ENCODE measurements around the gene MAGEA6.
"Not testable (repeated sequence)": the region's sequence is repeated elsewhere in the genome, so short reads cannot be mapped to it uniquely, and the experiment has no call there.

The MAGEA6 gene

GRCh38 chrX:152738560-152738959 is 30.9 kb downstream of the MAGEA6 start:
- H3K4me3 ChIP-seq (ENCODE audit: low read depth, low read length) = no peak overlapping the region
- in situ Hi-C loops (cut with HindIII; ENCODE audit: low pct_ligation_motif_present, low sequenced_read_pairs) = no loop called here
- H3K27ac ChIP-seq = no peak overlapping the region
- no peaks in the 10 kb centered on the region for H3K36me3 ChIP-seq (replicated peaks)
- DNase-seq = no peak
- TF ChIP-seq CTCF (IDR thresholded peaks at IDR 0.05; ENCODE audit: low read depth, low read length, missing control alignments) = no peak
- no peaks in the 10 kb centered on the region for H3K27me3 ChIP-seq (replicated peaks)

- DNase-seq; H3K36me3 ChIP-seq (replicated peaks); H3K27ac ChIP-seq; H3K4me3 ChIP-seq (ENCODE audit: low read depth, low read length); H3K27me3 ChIP-seq (replicated peaks); in situ Hi-C loops (cut with HindIII; ENCODE audit: low pct_ligation_motif_present, low sequenced_read_pairs): not testable (repeated sequence)
Measured at GRCh38 chrX:152736528-152736927, 33.0 kb downstream of the MAGEA6 start.

GRCh38 chrX:152735860-152736511 is 33.5 kb downstream of the MAGEA6 start:
- in situ Hi-C loops (cut with HindIII; ENCODE audit: low pct_ligation_motif_present, low sequenced_read_pairs) = no loop called here
- no peak overlapping the region for H3K4me3 ChIP-seq (ENCODE audit: low read depth, low read length)
- no peak for TF ChIP-seq CTCF (IDR thresholded peaks at IDR 0.05; ENCODE audit: low read depth, low read length, missing control alignments)
- no peak for DNase-seq
- H3K27ac ChIP-seq = no peak overlapping the region
- no peaks in the 10 kb centered on the region for H3K36me3 ChIP-seq (replicated peaks)
- no peaks in the 10 kb centered on the region for H3K27me3 ChIP-seq (replicated peaks)

- H3K4me3 ChIP-seq (ENCODE audit: low read depth, low read length) = no peak overlapping the region
- no peak for DNase-seq
- in situ Hi-C loops (cut with HindIII; ENCODE audit: low pct_ligation_motif_present, low sequenced_read_pairs) = no loop called here
- H3K27ac ChIP-seq = no peak overlapping the region
- no peaks in the 10 kb centered on the region for H3K27me3 ChIP-seq (replicated peaks)
- TF ChIP-seq CTCF (IDR thresholded peaks at IDR 0.05; ENCODE audit: low read depth, low read length, missing control alignments) = no peak
- H3K36me3 ChIP-seq (replicated peaks) = no peaks in the 10 kb centered on the region
Measured at GRCh38 chrX:152735101-152735500, 34.4 kb downstream of the MAGEA6 start.

- H3K27me3 ChIP-seq (replicated peaks); DNase-seq; in situ Hi-C loops (cut with HindIII; ENCODE audit: low pct_ligation_motif_present, low sequenced_read_pairs); H3K4me3 ChIP-seq (ENCODE audit: low read depth, low read length); H3K36me3 ChIP-seq (replicated peaks); H3K27ac ChIP-seq: not testable (repeated sequence)
Measured at GRCh38 chrX:152734143-152734858, 35.2 kb downstream of the MAGEA6 start.

- no peak within 1 kb of the TSS for H3K27ac ChIP-seq
- H3K36me3 ChIP-seq (replicated peaks) = no peaks in the 10 kb centered on the region
- DNase-seq = no peak
- no peak for TF ChIP-seq CTCF (IDR thresholded peaks at IDR 0.05; ENCODE audit: low read depth, low read length, missing control alignments)
- H3K4me3 ChIP-seq (ENCODE audit: low read depth, low read length) = no peak within 1 kb of the TSS
- in situ Hi-C loops (cut with HindIII; ENCODE audit: low pct_ligation_motif_present, low sequenced_read_pairs) = no loop called here
- no peaks in the 10 kb centered on the region for H3K27me3 ChIP-seq (replicated peaks)
Measured at GRCh38 chrX:152733261-152733975, 36.1 kb downstream of the MAGEA6 start, which contains the start of the genes CSAG1 and MAGEA12. TSS of gene CSAG1 (minus strand) at chrX:152733721. CDS start at chrX:152732460, 1,261 bp downstream. TSS of gene MAGEA12 (plus strand) at chrX:152733757. CDS start at chrX:152736162, 2,405 bp downstream.
